NCI-H1105 treated with DMSO at 0.1 percent for 48 hours (cell line): Measurements from ENCODE around the gene SLC5A12.

ENCODE experiments used
- DNase-seq: peaks from one replicate; lab custom pipeline; 2025; lab: John Stamatoyannopoulos, UW

Gene SLC5A12

DNA sequence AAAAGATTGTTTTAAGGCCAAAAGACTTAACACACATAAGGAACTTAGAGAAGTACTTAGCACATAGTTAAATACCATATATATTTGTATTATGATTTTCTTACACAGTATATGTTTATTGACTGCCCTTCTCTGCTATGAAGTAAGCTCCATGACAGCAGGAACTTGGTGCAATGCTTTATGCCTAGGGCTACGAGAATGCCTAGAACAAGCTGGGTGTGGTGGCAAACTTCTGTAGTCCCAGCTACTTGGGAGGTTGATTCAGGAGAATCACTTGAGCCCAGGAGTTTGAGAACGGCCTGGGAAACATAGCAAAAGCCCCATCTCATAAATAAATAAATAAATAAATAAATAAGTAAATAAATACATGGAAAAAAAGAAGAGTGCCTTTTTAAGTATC lies 1.9 kb downstream of the SLC5A12 start:
- DNase-seq, result no peak

DNA sequence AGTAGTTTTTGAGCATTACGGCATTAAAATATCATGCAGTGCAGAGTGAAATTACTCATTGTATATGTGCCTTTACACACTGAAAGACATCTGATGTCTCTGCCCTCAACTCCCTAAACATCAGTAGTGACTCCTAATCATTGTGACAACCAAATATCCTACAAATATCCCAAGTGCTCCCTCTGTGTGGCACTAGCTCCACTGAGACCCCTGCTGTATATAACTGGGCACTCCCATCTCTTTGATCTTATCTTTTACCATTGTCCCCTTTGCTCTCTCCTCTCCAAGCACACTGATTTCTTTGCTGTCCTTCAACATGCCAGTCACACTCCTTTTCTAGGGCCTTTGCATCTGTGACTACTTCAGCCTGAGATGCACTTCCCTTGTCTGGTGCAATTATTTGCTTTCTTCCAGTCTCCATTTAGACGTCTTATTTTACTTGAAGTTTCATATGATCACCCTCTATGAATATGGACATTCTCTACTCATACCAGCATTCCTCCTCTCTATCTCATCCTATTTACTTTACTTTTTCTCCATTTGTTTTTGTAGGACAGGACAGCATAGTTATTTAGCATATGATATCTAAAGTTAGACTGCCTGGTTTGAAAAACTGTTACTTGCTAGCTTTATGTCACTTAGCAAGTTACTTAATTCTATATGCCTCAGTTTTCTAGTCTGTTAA lies 2.4 kb downstream of the SLC5A12 start:
- no peak for DNase-seq

DNA sequence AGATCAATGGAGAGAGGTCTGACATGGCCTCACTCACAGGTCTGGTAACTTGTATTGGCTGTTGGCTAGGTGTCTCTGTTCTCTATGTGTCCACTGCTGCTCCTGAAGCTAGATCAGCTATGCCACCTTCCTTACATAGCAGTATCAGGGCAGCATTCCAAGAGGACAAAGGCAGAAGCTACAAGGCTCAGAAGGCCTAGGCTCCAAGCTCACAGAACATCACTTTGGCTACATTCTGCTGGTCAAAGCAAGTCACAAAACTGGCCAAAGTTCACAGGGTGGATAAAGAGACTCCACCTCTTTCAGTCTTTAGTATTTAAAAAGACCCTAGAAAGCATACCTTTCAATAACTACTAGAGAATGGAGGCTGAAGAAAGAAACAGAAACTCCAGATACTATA lies 4.1 kb downstream of the SLC5A12 start:
- DNase-seq, result no peak

DNA sequence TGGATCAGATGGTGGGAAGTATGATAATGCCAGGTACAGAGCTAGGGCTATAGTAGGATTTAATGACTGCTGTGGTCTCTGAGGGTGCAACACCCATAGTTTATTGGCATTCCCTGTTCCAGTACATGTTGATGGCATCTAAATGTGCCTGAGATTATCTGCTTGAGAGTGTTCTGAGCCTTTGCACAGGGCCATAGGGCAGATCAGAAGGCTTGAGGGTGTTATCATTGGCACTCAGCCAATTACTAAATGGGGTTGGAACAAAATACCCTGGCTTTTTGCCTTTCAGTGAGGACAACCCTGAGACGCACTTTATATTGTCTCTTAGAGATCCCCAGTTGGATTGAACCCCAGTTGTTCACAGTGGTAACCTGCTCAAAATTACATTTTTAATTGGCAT lies 6.7 kb downstream of the SLC5A12 start:
- peak; percentile 86 for DNase-seq

DNA sequence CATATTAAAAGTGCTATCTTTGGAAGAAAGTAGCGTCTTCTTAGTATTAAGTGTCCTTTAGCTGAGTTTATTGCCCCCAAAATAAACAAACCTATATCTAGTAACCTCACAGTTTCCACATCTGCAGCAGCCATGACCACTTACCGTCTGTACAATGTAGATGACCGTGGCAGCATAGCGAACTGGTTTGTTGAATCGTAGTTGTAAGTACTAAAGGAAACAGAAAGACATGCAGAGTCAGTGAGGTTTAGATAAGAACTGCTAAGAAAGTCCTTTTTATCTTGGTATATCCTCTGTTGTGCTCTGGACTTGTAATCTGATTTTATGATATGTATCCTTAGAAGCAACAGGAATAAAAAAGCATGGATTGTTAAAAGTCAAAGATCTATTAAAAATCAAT lies 9.4 kb downstream of the SLC5A12 start:
- DNase-seq, result no peak

DNA sequence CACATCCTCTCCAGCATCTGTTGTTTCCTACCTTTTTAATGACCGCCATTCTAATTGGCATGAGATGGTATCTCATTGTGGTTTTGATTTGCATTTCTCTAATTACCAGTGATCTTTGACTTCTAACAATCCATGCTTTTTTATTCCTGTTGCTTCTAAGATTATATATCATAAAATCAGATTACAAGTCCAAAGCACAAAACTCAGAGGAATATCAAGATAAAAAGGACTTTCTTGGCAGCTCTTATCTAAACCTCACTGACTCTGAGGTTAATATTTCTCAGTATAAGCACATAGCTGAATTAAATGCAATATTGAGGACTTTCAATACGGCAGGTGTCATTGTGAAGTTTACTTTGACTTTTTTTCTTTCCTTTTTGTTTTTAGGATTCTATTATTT lies 11.4 kb downstream of the SLC5A12 start:
- DNase-seq, result no peak

DNA sequence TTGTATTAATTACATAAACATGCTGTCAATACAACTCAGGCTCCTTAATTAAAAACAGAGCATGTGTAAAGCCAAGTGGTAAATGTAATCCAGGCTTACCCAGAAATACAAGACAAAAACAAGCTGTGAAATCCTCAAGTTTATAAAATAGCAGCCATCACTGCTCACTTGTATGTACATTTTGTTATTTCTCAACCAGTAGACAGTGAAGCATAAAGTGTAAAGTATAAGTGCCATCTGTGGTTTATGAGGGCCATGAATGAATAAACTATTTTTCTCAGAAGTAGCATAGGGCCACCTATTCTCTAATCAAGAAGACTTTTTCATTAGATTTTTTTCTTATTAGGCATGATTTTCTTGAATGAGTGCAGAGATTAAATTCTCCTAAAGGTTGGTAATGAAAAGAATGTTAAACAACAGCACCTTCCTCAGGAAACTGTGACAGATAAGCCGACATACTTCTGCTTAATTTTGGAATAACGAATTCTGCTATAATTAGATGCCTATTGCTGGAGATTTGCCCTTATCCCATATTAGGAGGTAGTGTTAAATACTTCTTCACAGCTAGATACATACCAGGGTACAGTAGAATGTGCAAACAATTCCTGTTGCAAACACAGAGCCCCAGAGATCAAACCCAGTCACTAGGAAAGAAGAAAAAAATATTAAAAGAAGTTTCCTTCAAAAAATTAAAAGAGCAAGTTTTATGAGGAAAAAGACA lies 13.0 kb downstream of the SLC5A12 start:
- DNase-seq, result no peak

DNA sequence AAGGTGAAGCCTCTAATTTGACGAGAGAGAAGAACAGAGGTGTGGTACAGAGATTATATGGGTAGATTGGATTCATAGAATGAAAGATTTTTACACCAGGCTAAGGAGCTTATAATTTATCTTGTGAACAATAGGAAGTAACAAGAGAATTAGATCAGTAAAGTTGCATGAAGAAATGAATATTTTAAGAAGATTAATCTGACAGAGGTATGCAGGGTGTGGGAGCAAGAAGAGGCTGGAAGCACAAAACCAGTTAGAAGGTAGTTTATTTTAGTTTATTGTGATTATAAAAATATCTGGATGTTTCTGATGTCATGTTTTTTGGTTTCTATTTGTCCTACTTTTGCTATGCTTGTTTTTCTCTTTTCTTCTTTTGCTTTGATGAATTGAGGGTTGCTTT lies 15.7 kb downstream of the SLC5A12 start:
- no peak for DNase-seq

DNA sequence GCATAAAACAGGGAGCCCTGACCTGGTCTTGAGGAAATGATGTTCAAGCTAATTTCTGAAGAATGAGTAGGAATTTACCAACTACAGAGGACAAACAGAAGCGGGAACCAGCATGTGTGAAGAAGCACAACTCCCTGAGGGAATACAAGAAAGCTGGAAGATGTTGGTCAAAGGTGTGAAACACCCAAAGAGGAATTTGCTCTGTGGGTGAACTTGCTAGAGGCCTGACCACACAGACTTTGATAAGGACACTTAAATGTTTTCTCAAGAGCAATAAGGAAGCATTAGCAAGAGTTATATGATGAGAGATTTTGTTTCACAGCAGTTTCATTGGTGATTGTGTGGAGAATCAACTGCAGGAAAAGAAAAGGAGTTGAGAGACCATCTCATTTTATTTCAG lies 17.6 kb downstream of the SLC5A12 start:
- no peak for DNase-seq

DNA sequence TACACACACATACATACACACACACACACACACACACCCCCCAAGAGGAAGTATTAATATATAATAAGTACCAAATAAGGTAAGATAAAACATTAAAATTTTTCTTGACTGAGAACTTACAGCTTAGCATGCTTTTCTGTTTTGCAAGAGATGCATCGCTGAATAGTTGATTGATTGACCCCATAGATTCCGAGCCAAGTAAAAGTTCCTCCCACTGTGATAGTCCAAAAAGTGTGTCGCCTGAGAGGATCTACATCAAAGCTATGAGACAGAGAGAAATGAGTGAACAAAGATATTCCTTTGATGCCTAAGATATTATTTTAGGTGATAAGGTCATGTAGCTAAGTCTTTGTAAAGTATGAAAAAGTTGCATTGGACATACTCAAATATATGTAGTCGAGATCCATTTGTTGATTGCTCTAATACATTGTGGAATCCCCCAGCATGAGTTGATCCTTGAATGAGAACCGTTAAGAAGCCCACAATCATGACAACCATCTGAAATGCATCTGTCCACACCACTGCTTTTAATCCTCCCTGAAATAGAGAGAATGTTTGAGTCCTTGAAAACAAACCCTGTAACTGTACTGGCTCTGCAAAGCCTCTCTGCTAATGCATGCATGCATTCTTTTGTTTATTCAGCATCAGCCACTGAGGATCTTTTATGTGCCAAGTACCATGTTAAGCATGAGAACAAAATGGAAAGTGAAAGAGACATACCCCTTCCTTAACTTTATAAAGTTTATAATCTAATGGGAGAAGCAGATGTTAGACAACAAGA lies 18.3 kb downstream of the SLC5A12 start:
- no peak for DNase-seq

DNA sequence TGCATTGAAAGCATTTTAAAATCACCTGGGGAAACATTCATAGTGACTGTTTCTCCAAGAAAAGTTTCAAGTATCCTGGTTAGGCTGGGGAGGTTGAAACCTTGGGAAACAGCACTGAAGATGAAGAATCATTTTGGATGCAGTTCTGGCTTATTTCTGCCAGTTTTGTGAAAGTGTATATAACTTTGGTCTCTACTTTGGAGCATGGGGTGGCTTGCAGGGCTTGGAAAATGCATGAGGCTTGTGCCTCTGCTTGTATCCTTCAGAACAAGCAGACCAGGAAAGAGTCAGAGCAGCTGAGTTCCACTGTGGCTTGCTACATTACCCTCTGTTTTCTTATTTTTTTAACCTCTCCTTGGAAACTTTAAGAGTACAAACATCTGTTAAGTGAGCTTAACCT lies 19.5 kb downstream of the SLC5A12 start:
- DNase-seq, result no peak

DNA sequence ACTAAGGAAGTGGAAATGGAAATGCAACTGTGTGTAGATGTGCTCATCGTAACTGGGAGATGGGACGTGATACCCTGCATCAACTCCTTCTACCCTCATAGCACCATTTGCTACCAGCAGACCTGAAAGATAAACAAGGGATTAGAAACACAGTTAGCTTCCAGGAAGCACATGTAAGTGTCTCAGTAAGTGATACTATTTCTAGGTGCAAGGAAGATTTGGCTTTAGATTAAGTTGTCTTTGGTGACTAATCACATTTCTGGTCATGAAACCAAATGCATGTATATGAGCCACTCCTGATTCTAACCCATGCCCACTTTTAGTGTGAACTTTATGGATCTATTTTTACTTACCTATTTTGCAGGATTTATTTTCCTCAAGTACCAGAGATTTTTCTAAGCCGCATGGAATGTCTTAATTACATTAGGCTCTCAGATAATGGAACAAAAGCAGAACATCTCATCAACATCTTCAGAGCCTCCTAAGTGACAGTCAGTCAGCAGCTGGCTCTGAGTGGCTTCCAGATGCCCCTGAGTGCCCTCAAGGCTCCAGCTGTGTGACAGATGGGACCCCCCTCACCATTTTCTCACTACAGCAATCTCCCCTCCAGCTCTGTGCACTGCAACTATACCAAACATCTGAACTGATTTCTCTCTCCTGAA lies 21.2 kb downstream of the SLC5A12 start:
- no peak for DNase-seq

DNA sequence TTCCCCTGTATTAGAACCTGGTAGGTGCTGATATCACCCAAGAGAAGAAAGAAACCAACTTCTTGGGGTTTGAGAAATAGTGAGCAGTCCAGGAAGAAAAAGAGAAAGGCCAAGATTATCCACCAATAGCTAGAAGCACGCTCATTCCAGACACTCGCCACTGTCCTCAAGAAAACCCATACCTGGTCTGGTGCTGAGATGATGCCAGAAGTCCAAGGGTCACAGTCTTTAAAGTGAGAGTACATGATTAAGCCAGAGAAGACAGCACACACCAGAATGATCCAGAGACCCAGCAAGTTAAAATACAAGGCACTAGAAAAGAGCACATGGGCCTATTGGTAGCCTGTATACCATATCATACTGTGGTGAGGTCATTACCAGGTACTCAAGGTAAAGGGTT lies 23.6 kb downstream of the SLC5A12 start:
- no peak for DNase-seq

DNA sequence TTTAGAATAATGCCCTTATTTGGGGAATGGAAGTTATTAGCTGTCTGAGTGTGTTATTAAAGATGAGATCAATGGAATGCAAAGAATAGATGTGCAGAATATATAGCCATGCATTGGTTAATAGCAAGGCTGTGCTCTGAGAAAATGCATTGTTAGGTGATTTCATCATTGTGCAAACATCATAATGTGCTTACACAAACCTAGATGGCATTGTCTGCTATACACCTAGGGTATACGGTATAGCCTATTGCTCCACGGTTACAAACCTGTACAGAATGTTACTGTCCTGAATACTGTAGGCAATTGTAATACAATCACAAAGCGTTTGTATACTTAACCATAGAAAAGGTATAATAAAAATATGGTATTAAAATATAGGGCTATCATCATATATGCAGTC lies 25.5 kb downstream of the SLC5A12 start:
- DNase-seq, result no peak

DNA sequence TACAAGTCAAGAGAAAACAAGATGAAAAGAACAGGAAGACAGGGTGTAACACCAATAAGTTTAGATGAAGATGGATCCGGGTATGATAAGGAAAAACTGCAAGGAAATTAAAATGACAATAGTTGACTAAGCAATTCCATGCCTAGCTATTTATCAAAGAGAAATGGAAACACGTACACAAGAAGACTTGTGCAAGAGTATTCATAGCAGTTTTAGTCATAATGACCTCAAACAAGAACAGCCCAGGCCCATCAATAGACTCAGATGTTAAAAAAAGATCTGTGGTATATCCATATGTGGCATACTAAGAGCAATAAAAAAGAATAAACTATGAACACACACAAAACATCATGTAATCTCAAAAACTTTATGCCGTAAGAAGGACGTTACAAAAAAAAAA lies 33.2 kb downstream of the SLC5A12 start:
- no peak for DNase-seq

DNA sequence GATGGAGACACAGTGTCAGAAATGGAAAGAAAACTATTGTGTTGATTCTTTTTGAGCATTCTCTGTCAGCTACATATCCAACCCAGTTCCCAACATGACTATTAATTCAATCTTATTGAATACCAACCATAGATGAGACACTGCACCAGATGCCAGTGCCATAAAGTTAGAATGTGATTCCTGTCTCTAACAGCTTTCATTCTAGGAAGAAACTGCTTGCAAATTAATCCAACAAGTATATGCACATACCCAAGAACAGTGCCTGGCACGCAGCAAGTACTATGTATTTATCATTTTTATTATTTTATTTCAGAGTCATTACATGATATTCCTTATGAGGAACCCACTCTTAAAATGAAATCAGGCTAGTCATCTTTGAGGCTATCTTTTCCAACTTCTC lies 34.5 kb downstream of the SLC5A12 start:
- DNase-seq, result no peak

DNA sequence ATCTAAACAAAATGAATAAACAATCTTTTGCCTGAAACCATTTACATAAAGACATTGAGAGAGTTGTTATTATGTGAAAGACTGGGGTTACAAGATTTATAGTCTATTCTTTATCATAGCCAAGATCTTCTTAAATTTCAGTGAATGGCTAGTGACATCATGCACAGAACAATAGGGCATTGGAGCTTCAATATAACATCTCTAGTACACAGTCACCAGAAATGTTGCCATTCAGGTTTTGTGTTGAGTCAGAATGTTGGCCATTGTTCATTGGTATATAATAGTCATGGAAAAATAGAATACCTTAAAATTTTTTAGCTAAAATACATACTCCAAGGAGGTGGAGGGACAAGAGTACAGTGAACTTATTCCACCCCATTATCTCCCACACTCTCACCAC lies 44.3 kb downstream of the SLC5A12 start:
- DNase-seq, result no peak

DNA sequence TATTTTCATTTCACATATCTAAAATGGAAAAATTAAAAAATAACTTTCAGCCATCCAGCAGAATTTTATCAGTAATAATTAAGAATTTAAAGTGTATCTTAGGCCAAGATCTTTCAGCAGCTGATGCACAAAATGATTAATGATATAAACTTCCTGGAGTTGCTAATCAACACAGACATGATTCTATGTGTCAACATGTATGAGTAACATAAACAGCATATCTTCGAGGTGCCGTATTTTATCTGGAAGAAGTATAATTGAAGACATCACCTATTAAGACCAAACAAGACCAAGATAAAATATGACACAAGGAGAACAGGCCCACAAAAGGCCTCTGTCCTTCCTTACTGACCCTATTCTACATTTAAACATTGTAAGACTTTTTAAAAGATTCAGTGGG lies 45.2 kb downstream of the SLC5A12 start:
- no peak for DNase-seq

DNA sequence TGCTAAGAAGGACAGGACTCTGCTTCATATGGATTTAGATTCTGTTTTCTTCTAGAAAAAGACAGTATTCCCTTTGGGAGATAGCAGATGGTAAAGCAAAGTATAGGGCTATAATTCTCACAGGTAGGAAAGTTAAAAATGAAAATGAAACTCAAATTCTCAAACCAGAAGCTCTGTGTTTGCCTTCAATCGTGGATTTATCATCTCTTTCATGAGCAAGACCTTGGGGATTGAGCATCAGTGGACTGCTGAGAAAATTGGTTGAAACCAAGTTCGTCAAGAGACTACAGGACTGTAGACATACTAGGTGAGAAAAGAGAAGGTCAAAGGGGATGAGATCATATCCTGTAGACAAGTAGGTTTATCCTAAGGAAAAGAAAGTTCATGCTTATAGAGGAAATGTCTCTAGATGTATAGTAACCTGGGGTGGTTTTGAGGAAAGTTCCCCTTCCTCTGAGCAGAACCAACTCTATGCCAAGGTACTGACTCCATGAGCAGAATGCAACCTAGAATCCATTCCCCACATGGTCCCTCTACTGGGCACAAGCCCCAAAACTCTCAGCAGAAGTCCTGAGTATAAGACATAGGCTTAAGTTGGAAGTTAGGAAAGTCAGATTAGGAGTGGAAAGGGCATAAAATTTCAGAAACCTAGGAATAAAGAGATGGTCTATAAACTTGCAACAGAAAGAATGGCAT lies 46.5 kb downstream of the SLC5A12 start:
- no peak for DNase-seq

DNA sequence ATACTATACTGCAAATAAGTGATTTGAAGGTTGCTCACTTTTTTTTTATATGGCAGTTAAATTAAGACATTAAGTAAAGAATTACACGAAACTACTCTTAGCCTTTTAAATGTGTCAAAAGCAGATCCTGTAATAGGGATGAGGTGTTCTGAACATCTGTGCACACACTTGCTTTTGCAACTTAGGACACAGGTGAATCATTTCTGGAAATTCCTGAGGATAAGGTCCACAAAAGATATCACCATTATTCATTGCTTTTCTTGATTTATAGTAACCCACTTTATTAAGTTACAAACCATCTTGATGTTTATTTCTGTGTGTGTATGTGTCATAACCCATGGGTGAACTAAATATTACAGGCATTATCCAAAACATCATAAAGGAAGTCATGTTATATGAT lies 55.9 kb downstream of the SLC5A12 start:
- DNase-seq, result no peak

DNA sequence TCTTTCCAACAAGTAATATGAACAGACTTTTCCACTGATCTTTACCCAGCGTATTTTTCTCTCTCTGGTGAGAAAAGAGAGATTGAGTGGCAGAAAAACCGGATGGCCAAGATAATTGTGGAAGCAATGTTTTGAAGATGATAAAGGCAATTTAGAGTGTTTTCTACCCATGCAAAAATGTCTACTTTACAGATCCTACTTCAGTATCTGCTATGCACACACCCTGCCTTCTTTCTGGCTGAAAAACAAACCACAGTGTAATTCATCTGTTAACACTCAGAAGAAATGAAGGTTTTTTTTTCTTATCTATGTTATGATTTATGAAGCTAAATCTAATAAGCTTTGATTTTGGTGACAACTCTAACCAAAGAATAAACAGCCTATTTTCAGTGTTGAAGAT lies 56.8 kb downstream of the SLC5A12 start:
- DNase-seq, result no peak

DNA sequence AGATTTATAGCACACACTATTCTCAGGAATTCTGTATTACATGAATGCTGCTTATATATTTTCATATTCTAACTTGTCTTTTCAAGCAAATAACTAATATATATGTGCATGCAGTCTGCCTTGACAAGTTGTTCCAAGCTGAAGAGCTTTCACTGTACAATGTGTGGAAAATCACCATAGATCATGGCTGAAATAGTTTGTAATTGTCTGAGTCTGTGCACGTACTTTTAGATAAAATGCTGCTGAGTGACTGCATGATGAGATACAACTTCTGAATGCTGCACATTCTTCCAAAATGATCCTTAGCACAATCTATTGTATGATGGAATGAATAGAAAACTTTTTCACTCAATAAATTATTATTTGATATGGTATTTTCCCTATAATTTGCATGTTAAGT lies 58.9 kb downstream of the SLC5A12 start:
- no peak for DNase-seq
